ENCODE data around the gene KANK4. TPM values are rescaled to one million over a fixed set of nuclear protein-coding genes. Genes with fewer than 3 reads are reported as not detected.

KANK4 gene
- total and polyA plus RNA-seq, 2 donors (not counting 1 experiment from before 2014, with no cell fraction given) = not detected

DNA sequence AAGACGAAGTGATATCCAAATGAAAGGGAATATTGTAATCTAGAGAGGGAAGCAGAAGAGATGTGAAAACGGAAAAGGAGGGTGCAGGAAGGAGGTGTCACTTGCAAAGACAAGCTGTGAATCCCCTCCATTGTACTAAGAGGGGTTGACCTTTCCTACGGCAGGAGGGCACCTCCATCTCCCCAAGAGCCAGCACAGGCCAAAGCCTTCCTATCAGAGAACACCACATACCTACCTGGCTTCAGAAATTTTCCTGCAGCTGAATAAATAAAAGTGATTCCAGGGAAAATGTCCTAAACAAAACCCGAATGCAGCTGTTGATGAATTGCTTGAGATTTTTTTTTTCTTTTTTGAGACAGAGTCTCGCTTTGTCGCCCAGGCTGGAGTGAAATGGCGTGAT lies 14.3 kb downstream of the KANK4 start:
- Histone ChIP-seq H3K9ac (ENCODE audit: low read length) (no peak overlapping the region), H3K36me3 (replicated peaks in 1 of 2; ENCODE audit: control extremely low read depth in 1 of 2, control insufficient read depth in 1 of 2, extremely low read depth in 1 of 2, insufficient read depth in 2 of 2, low read length in 1 of 2) (no peaks in the 10 kb centered on the region), H2AFZ (ENCODE audit: insufficient read depth, low read depth, low read length, poor library complexity, severe bottlenecking) (no peak overlapping the region), H3K79me2 (ENCODE audit: control insufficient read depth, insufficient read depth, low read length) (no peaks in the 10 kb centered on the region), H3K4me3 (ENCODE audit: control extremely low read depth in 1 of 5, extremely low read depth in 1 of 5, insufficient read depth in 1 of 5, low read depth in 2 of 5, low read length in 4 of 5) (no peak overlapping the region), H3K27me3 (replicated peaks in 1 of 4; ENCODE audit: control extremely low read depth in 1 of 4, control insufficient read depth in 3 of 4, insufficient read depth in 4 of 4, low read length in 3 of 4) (peaks cover 0 to 6% (median 0%) of the 10 kb centered on the region in 4 experiments), H3K9me3 (ENCODE audit: control extremely low read depth in 1 of 3, control insufficient read depth in 2 of 3, insufficient read depth in 1 of 3, low read length in 2 of 3) (no peaks in the 10 kb centered on the region), H3K4me1 (ENCODE audit: control insufficient read depth in 2 of 2, insufficient read depth in 2 of 2, low read length in 2 of 2) (no peaks in the 10 kb centered on the region), H3K4me2 (replicated peaks; ENCODE audit: low read depth, low read length, poor library complexity, severe bottlenecking) (no peak overlapping the region), H3K27ac (ENCODE audit: low read length in 2 of 2) (no peak overlapping the region), H4K20me1 (ENCODE audit: control insufficient read depth, insufficient read depth, low read length, poor library complexity, severe bottlenecking) (no peaks in the 10 kb centered on the region)
- WGBS (ENCODE audit: insufficient coverage) = 82% methylated on average over 4 of the region's 7 CpGs
- CTCF ChIA-PET = no interaction called here
- Mint-ChIP-seq H3K27ac (no peak overlapping the region), H3K4me1 (no peaks in the 10 kb centered on the region), H3K27me3 (peaks cover 10% of the 10 kb centered on the region), H3K9me3 (ENCODE audit: insufficient read depth) (no peaks in the 10 kb centered on the region), H3K4me3 (no peak overlapping the region)
- TF ChIP-seq, protein P1, sequence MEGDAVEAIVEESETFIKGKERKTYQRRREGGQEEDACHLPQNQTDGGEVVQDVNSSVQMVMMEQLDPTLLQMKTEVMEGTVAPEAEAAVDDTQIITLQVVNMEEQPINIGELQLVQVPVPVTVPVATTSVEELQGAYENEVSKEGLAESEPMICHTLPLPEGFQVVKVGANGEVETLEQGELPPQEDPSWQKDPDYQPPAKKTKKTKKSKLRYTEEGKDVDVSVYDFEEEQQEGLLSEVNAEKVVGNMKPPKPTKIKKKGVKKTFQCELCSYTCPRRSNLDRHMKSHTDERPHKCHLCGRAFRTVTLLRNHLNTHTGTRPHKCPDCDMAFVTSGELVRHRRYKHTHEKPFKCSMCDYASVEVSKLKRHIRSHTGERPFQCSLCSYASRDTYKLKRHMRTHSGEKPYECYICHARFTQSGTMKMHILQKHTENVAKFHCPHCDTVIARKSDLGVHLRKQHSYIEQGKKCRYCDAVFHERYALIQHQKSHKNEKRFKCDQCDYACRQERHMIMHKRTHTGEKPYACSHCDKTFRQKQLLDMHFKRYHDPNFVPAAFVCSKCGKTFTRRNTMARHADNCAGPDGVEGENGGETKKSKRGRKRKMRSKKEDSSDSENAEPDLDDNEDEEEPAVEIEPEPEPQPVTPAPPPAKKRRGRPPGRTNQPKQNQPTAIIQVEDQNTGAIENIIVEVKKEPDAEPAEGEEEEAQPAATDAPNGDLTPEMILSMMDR (IDR thresholded peaks at IDR 0.05) = no peak
- no peak for TF ChIP-seq EZH2 (IDR thresholded peaks at IDR 0.05; ENCODE audit: borderline replicate concordance, insufficient read depth, low read depth, low read length, poor library complexity, severe bottlenecking)
- POLR2A ChIA-PET = no interaction called here
- ATAC-seq (ENCODE audit: low read depth) (no peak), DNase-seq (no peak)
- intact Hi-C loops (cut with micrococcal nuclease) = no loop called here

DNA sequence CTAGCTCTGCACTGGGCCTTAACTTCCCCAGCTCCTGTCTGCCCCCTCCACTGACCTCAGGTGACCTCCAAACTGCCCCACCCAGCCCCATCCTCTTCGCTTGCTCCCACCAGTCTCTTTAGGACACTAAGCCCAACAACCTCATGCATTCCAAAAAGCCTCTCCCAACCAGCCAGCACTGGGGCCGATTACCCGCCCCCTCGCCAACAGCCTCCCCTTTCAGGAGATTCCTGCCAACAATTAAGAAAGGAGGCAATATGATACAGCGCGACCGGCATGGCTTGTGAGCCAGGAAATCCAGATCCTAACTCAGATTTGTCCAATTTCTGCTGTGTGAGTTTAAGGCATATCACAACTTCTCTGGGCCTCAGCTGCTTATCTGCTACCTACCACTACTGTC lies 14.7 kb downstream of the KANK4 start:
- Mint-ChIP-seq H3K27ac (no peak overlapping the region), H3K4me1 (no peaks in the 10 kb centered on the region), H3K9me3 (ENCODE audit: insufficient read depth) (no peaks in the 10 kb centered on the region), H3K27me3 (peaks cover 10% of the 10 kb centered on the region), H3K4me3 (no peak overlapping the region)
- WGBS (ENCODE audit: insufficient coverage) = 92% methylated on average over 5 of the region's 7 CpGs
- ATAC-seq (ENCODE audit: low read depth) = no peak
- intact Hi-C loops (cut with micrococcal nuclease) = no loop called here
- Histone ChIP-seq H3K4me3 (ENCODE audit: control extremely low read depth in 1 of 5, extremely low read depth in 1 of 5, insufficient read depth in 1 of 5, low read depth in 2 of 5, low read length in 4 of 5) (no peak overlapping the region), H3K36me3 (replicated peaks in 1 of 2; ENCODE audit: control extremely low read depth in 1 of 2, control insufficient read depth in 1 of 2, extremely low read depth in 1 of 2, insufficient read depth in 2 of 2, low read length in 1 of 2) (no peaks in the 10 kb centered on the region), H4K20me1 (ENCODE audit: control insufficient read depth, insufficient read depth, low read length, poor library complexity, severe bottlenecking) (no peaks in the 10 kb centered on the region), H3K9me3 (ENCODE audit: control extremely low read depth in 1 of 3, control insufficient read depth in 2 of 3, insufficient read depth in 1 of 3, low read length in 2 of 3) (no peaks in the 10 kb centered on the region), H3K27ac (ENCODE audit: low read length in 2 of 2) (no peak overlapping the region), H3K27me3 (replicated peaks in 1 of 4; ENCODE audit: control extremely low read depth in 1 of 4, control insufficient read depth in 3 of 4, insufficient read depth in 4 of 4, low read length in 3 of 4) (peaks cover 0 to 6% (median 0%) of the 10 kb centered on the region in 4 experiments), H3K79me2 (ENCODE audit: control insufficient read depth, insufficient read depth, low read length) (no peaks in the 10 kb centered on the region), H3K4me1 (ENCODE audit: control insufficient read depth in 2 of 2, insufficient read depth in 2 of 2, low read length in 2 of 2) (no peaks in the 10 kb centered on the region), H2AFZ (ENCODE audit: insufficient read depth, low read depth, low read length, poor library complexity, severe bottlenecking) (no peak overlapping the region), H3K9ac (ENCODE audit: low read length) (no peak overlapping the region), H3K4me2 (replicated peaks; ENCODE audit: low read depth, low read length, poor library complexity, severe bottlenecking) (no peak overlapping the region)
- no peak for TF ChIP-seq EZH2 (IDR thresholded peaks at IDR 0.05; ENCODE audit: borderline replicate concordance, insufficient read depth, low read depth, low read length, poor library complexity, severe bottlenecking)
- TF ChIP-seq, protein P1 (IDR thresholded peaks at IDR 0.05) = no peak
- ChIA-PET CTCF (no interaction called here), POLR2A (no interaction called here)
- DNase-seq = no peak

Measured in B cell (primary cell).